DND-41 (cell line): ENCODE measurements around the gene PCNT.

Experiments used
- CTCF ChIP-seq: IDR thresholded peaks from 2 replicates; pipeline ENCODE4 v1.5.1; 2012; ENCODE audit warnings: borderline replicate concordance, low read length, moderate library complexity, mild to moderate bottlenecking; ENCODE audit not compliant: poor library complexity, severe bottlenecking; ENCODE audit errors: extremely low read depth
- EZH2 ChIP-seq: IDR thresholded peaks from 3 replicates; pipeline ENCODE4 v1.6.1; 2012; ENCODE audit warnings: borderline replicate concordance, low read depth, mild to moderate bottlenecking, moderate library complexity, low read length, inconsistent platforms; ENCODE audit not compliant: severe bottlenecking

- TF ChIP-seq CTCF (no peak), EZH2 (no peak)
Observed at GRCh38 chr21:46457801-46458314, 133.9 kb downstream of the PCNT start.
